Gastroesophageal sphincter (tissue), 4 donors: ENCODE data around the gene PICK1. TPM values are rescaled to one million over a fixed set of nuclear protein-coding genes. Genes with fewer than 3 reads are reported as not detected.
A peak's percentile ranks its signal among the peaks of the same experiment; 100 is the strongest.

ENCODE experiments used
- ATAC-seq: fragments of 150-250 bp; one replicate; pipeline ENCODE4 v1.9.1; 2016; ENCODE audit warnings: mild to moderate bottlenecking, moderate library complexity
- H3K27ac ChIP-seq, 4 donors: fragments of 200-600 bp; sonication (generic) in 3 of 4; 1 replicate in 3 of 4; 2 replicates in 1 of 4; pipeline ENCODE4 v1.5.1; 2016 to 2019
- H3K27me3 ChIP-seq: fragments of 200-600 bp; sonication (generic); one replicate; pipeline ENCODE4 v1.5.1; 2019
- H3K36me3 ChIP-seq, 2 donors: fragments of 200-600 bp; sonication (generic); one replicate each; pipeline ENCODE4 v1.5.1; 2019; ENCODE audit warnings: control low read depth in 1 of 2
- H3K4me1 ChIP-seq, 3 donors: fragments of 200-600 bp; sonication (generic); 1 replicate in 2 of 3; 2 replicates in 1 of 3; pipeline ENCODE4 v1.5.1; 2016 to 2019; ENCODE audit warnings: control low read depth in 2 of 3
- H3K4me3 ChIP-seq, 2 donors: fragments of 200-600 bp; sonication (generic); one replicate each; pipeline ENCODE4 v1.5.1; 2019; ENCODE audit warnings: mild to moderate bottlenecking in 1 of 2, moderate library complexity in 1 of 2
- H3K9me3 ChIP-seq, 3 donors: fragments of 200-600 bp; sonication (generic); one replicate each; pipeline ENCODE4 v1.5.1; 2017 to 2019; ENCODE audit warnings: control low read depth in 2 of 3
- EP300 ChIP-seq: sonication (generic); formaldehyde crosslinking; IDR thresholded peaks from one replicate; pipeline ENCODE4 v1.6.1; 2017; ENCODE audit warnings: antibody characterized with exemption, mild to moderate bottlenecking
- POLR2A ChIP-seq, 2 donors: fragments of 450-650 bp; IDR thresholded peaks; one replicate each; pipeline ENCODE4 v1.6.1; 2017; ENCODE audit warnings: antibody characterized with exemption in 2 of 2, mild to moderate bottlenecking in 2 of 2, moderate library complexity in 1 of 2
- POLR2AphosphoS5 ChIP-seq: sonication (generic); formaldehyde crosslinking; IDR thresholded peaks from one replicate; pipeline ENCODE4 v1.6.1; 2017; ENCODE audit warnings: antibody characterized with exemption
- WGBS, 2 donors: methylation state at CpG; one replicate each; pipeline ENCODE4 v1.1.5; 2018; ENCODE audit warnings: low coverage in 1 of 2; 5-methylcytosine and 5-hydroxymethylcytosine counted together
- total RNA-seq, 4 donors: library from RNA; depleted of rRNA; stranded (reverse); fragments of >200 nt; gene quantifications; one replicate each; pipeline ENCODE4 v1.1.0, GENCODE V29; 2016
- TF ChIP-seq, protein P1 (sequence below), 4 experiments: fragments of 200-600 bp in 2 of 4; fragments of 450-650 bp in 2 of 4; sonication (generic) in 1 of 4; IDR thresholded peaks; one replicate each; pipeline ENCODE4 v1.5.1; 2017 to 2019; ENCODE audit warnings: antibody characterized with exemption in 4 of 4, mild to moderate bottlenecking in 2 of 4, moderate library complexity in 2 of 4

PICK1 gene
- total RNA-seq, 4 donors from 2014 or later = 20.3 to 35.3 (median 25.7) TPM

DNA sequence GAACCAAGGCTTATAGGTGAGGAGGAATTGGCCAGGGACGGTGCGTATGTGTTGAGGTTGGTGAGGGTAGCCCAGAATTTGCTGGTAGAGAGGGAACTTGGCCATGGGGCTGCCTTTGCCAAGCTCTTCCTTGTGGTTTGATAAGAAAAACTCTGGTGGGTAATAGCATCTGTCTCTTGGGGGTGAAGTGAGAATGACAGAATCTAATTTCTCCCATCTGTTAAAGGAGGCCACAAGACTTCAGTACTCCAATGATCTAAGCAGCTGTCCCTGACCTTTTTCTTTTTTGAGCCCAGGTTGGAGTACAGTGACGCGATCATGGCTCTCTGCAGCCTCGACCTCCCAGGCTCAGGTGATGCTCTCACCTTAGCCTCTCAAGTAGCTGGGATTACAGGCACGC is 36.0 kb upstream of the PICK1 start:
- no peak for ATAC-seq
- Histone ChIP-seq H3K4me1 (peaks cover 0 to 20% (median 7%) of the 10 kb centered on the region in 3 donors), H3K9me3 (no peaks in the 10 kb centered on the region), H3K27ac (peak overlapping the region in 1 of 4 donors; percentile 15), H3K4me3 (no peak overlapping the region), H3K36me3 (peaks cover 0 to 8% of the 10 kb centered on the region in 2 donors), H3K27me3 (no peaks in the 10 kb centered on the region)
- TF ChIP-seq EP300 (no peak), POLR2A (IDR thresholded peaks at IDR 0.05) (no peak), POLR2AphosphoS5 (no peak)
- TF ChIP-seq, protein P1, sequence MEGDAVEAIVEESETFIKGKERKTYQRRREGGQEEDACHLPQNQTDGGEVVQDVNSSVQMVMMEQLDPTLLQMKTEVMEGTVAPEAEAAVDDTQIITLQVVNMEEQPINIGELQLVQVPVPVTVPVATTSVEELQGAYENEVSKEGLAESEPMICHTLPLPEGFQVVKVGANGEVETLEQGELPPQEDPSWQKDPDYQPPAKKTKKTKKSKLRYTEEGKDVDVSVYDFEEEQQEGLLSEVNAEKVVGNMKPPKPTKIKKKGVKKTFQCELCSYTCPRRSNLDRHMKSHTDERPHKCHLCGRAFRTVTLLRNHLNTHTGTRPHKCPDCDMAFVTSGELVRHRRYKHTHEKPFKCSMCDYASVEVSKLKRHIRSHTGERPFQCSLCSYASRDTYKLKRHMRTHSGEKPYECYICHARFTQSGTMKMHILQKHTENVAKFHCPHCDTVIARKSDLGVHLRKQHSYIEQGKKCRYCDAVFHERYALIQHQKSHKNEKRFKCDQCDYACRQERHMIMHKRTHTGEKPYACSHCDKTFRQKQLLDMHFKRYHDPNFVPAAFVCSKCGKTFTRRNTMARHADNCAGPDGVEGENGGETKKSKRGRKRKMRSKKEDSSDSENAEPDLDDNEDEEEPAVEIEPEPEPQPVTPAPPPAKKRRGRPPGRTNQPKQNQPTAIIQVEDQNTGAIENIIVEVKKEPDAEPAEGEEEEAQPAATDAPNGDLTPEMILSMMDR (IDR thresholded peaks at IDR 0.05) = no peak
- WGBS, 2 donors = 96% methylated on average over 4 of the region's 6 CpGs; no CpG with 5 or more reads in 1 of the 2 donors

DNA sequence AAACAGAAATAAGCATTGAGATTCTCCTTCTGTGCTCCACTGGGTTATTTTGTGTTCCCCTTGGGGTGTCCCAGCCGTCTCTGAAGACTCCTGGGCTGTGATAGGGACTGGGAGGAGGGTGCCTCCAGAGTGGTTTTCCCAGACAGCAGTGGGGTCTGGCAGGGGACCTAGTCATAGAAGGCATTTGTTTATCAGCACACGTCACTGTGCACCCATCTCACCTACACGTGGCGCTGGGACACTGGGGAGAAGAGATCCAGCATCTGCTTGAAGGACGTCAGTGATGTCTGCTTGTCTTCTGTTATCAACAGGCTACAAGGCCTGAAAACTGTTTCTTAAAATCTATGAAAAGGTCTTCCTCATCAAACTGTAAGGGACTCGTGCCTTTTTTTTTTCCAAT is 34.2 kb upstream of the PICK1 start:
- Histone ChIP-seq H3K36me3 (peaks cover 0 to 9% of the 10 kb centered on the region in 2 donors), H3K9me3 (no peaks in the 10 kb centered on the region), H3K27me3 (no peaks in the 10 kb centered on the region), H3K4me3 (no peak overlapping the region), H3K4me1 (peaks cover 0 to 1% (median 0%) of the 10 kb centered on the region in 3 donors), H3K27ac (no peak overlapping the region)
- no peak for TF ChIP-seq POLR2A (IDR thresholded peaks at IDR 0.05)
- TF ChIP-seq, protein P1 (IDR thresholded peaks at IDR 0.05) = no peak
- no peak for TF ChIP-seq EP300
- TF ChIP-seq POLR2AphosphoS5 = no peak
- ATAC-seq = no peak
- WGBS, 2 donors = 75% methylated on average over 2 to 6 of the region's 6 CpGs

GRCh38 chr22:38025514-38025913 is 31.7 kb upstream of the PICK1 start:
- 84 to 89% methylated on average over 5 to 8 of the region's 8 CpGs for WGBS, 2 donors
- peak overlapping the region in 1 of 4 donors; percentile 55 for H3K27ac ChIP-seq
- ATAC-seq = no peak

DNA sequence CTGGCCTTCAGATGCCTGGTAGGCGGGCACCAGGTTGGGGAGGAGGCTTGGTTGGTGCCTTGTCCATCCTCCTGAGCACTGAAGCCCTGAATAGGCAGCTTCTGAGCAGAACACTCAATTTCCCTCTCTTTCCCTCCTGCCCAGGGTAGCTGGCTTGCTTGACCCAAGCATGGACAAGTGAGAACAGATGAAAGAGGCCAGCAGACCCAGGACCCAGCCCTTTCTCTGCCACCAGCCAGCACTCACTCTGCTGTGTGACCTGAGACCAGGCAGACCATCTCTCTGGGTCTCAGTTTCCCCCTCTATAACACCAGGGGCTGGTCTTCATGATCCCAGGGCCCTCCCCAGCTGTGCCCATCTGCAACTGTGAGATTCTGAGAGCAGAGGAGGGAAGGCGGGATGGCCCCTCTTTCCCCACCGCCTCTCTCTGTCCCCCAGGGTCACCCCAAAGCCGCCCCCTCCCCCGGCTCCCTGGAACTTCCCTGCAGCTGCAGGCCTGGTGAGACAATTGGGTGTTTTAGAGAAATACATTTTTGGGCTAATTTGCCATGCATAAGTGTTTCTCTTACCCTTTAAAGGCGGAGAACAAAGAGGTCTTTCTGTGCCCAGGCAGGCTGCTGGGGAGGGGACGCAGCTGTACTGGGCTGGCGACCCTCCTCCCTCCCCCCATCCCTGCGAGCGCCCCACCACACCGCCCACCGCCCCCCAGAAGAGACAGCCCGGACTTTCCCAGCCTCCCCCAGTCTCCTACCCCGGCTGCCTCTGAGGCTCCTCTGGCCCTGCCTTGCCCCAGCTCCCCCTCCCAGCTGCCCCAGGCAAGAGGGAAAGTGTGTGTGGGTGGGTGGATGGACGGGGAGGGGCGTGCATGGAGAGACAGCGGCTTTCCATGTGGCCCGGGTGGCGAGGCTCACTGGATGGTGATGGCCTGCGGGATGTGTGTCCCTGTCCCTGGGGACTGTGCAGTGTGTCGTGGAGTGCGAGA is 30.8 kb upstream of the PICK1 start:
- 81 to 97% methylated on average over 4 to 6 of the region's 22 CpGs for WGBS, 2 donors
- Histone ChIP-seq H3K4me1 (no peaks in the 10 kb centered on the region), H3K27ac (peak overlapping the region in 3 of 4 donors; percentile 14 to 55 (median 37)), H3K4me3 (no peak overlapping the region), H3K36me3 (peaks cover 0 to 9% of the 10 kb centered on the region in 2 donors), H3K9me3 (no peaks in the 10 kb centered on the region), H3K27me3 (no peaks in the 10 kb centered on the region)
- TF ChIP-seq POLR2A (IDR thresholded peaks at IDR 0.05) (no peak), EP300 (no peak), POLR2AphosphoS5 (no peak)
- TF ChIP-seq, protein P1 (IDR thresholded peaks at IDR 0.05) = no peak
- ATAC-seq = no peak

More at GRCh38 chr22:38025514-38025913, 31.7 kb upstream of the PICK1 start:
- Histone ChIP-seq H3K36me3 (peaks cover 0 to 9% of the 10 kb centered on the region in 2 donors), H3K4me1 (no peaks in the 10 kb centered on the region), H3K4me3 (no peak overlapping the region), H3K27me3 (no peaks in the 10 kb centered on the region), H3K9me3 (no peaks in the 10 kb centered on the region)
- TF ChIP-seq POLR2AphosphoS5 = no peak
- TF ChIP-seq, protein P1 (IDR thresholded peaks at IDR 0.05) = no peak
- no peak for TF ChIP-seq EP300
- no peak for TF ChIP-seq POLR2A (IDR thresholded peaks at IDR 0.05)
